ENCODE data around the gene KRTAP5-2.

KRTAP5-2 gene

DNA sequence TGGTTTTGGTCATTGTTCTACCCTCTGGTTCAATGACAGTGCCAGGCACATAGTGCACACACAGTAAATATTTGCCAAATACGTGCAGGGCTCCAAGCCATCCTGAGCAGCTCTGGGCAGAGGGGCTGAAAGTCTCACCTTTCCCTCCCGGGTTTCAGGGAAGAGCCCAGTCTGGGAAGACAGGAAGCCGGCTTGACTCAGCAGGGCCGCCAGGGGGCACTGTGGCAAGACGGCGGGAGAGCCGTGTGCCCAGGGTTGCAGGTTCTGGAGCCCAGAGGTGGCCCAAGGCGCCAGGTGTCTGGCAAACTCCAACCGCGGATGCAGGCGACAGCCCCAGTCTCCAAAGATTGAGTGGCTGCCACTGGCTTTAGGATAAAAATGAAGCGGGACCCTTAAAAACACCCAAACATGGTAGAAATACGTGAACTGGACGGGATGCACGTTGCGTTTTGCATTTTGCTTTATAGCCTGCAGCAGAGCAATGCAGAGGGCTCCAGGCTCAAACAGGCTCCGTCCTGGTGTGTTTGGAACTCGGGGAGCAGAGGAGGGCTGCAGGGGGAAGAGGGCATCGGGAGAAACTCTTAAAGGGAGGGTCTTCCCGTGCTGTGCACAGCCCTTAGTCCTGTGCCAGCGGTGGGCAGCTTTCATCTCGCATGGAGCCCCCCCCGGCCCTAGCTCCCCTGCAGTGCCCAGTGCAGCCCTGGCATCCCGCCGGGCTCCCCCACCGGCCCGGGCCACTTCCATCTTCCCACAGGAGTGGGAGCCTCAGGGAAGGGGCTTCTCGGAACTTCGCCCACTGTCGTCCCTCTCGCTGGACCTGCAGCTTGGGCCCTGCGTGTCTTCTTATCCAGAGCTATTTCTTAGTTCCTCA is 42.2 kb upstream of the KRTAP5-2 start:
- no peak overlapping the region for H3K27ac ChIP-seq

DNA sequence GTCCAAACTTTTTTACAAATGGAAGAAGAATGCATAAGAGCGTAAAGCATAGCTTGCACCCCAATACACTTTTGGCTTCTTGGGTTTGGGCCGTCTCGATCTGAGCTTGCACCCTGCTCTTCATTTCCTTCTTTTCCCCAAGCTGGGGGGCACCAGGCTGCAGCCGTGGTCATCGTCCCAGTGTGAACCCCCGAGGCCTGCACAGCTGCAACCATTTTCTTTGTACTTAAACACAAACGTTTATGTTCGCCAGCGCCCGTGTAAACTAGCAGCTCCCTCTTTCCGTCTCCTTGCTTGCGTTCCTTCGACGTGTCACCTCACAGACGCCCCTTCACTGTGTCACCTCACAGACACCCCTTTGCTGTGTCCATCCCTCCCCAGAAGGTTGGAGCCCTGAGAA is 41.6 kb upstream of the KRTAP5-2 start:
- TF ChIP-seq, protein P1, sequence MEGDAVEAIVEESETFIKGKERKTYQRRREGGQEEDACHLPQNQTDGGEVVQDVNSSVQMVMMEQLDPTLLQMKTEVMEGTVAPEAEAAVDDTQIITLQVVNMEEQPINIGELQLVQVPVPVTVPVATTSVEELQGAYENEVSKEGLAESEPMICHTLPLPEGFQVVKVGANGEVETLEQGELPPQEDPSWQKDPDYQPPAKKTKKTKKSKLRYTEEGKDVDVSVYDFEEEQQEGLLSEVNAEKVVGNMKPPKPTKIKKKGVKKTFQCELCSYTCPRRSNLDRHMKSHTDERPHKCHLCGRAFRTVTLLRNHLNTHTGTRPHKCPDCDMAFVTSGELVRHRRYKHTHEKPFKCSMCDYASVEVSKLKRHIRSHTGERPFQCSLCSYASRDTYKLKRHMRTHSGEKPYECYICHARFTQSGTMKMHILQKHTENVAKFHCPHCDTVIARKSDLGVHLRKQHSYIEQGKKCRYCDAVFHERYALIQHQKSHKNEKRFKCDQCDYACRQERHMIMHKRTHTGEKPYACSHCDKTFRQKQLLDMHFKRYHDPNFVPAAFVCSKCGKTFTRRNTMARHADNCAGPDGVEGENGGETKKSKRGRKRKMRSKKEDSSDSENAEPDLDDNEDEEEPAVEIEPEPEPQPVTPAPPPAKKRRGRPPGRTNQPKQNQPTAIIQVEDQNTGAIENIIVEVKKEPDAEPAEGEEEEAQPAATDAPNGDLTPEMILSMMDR (conservative IDR thresholded peaks at IDR 0.05) = no peak

More for the DNA sequence above, 42.2 kb upstream of the KRTAP5-2 start:
- TF ChIP-seq, protein P1 (conservative IDR thresholded peaks at IDR 0.05) = peak; percentile 78

DNA sequence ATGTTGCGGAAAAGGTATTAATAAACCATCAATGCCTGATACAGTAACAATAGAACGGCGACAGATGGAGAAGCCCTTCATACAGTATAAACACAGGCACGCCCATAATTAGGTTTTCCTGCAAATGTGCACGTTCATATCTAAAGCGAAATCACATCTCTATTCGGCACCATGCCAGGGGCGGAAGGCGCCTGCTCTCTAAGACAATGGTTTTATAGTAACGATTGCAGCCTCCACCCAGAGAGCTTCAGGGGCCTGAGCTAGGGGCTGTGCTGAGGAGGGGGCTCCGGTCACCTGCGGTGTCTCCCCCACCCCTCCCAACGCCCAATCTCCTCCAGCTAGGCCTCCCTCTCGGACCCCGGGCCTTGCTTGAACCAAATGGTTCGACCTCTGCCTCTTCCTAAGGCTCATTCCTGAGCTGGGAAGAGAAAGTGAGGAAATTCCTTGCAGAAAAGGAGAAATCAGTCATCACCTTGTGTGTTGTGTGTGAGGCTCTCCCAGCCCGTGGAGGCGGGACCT is 41.1 kb upstream of the KRTAP5-2 start:
- TF ChIP-seq, protein P1 (conservative IDR thresholded peaks at IDR 0.05) = no peak
- H3K27ac ChIP-seq = peak overlapping the region; percentile 37; the same call in 1 of the 2 replicates

More for the DNA sequence above, 41.6 kb upstream of the KRTAP5-2 start:
- peak overlapping the region; percentile 37; the same call in 1 of the 2 replicates for H3K27ac ChIP-seq

DNA sequence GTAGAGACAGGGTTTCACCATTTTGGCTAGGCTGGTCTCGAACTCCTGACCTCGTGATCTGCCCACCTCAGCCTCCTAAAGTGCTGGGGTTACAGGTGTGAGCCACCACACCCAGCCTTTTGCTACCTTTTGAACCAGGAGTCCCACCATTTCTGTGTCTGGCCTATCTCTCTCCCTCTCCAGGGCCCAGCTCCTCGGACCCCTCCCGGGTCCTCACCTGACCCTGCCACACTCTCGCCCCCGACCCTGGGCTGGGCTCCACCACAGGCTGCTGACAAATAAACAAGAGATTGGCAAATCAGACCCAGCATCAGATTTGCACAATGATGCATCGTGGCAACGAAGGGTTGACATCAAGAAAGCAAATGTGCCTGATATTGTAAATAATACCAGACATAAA is 40.2 kb upstream of the KRTAP5-2 start:
- TF ChIP-seq, protein P1 (conservative IDR thresholded peaks at IDR 0.05) = no peak
- no peak overlapping the region; the same call in 1 of the 2 replicates for H3K27ac ChIP-seq

DNA sequence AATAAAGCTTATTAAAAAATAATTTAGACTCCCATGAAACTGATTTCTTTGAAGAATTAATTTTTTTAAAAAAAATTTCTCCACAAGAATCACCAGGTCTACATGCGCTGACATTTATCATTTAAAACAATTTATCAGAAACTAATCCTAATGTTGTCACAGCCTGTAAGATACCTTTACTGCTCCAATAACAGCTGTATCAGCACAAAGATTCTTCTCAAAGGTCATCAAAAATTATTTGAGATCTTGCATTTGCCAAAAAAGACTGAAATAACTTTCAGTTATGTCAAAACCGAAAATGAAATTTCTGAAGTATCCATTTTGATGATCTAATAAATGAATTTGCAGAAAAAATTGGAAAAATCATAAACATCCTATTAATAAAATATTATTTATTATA is 39.5 kb upstream of the KRTAP5-2 start:
- H3K27ac ChIP-seq = no peak overlapping the region
- TF ChIP-seq, protein P1 (conservative IDR thresholded peaks at IDR 0.05) = no peak

DNA sequence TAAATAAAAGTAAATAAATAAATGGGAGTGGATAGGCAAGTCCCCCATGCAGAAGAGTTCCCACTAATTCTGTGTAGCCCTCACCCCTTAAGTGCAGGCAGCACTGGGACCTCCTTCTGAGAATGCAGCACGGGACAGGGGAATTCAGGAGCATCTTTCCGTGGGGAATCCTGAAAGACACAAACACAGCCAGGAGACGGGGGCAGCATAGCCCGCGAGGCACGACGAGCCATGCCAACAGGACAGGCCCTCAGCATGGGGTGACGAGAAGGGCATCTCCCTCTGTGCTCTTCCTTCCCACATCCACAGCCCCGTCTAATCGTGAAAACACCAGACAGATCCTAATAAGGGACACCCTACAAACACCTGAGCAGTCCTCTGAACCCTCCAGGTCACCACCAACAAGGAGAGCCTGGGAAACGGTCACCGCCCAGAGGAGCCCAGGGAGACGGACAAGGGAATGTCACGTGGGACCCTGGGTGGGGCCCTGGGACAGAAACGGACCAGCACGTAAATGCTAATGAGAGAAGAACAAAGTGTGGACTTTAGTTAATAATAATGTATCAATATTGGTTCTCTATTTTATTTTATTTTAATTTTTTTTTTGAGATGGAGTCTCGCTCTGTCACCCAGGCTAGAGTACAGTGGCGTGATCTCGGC is 38.3 kb upstream of the KRTAP5-2 start:
- no peak overlapping the region for H3K27ac ChIP-seq
- TF ChIP-seq, protein P1 (conservative IDR thresholded peaks at IDR 0.05) = no peak

DNA sequence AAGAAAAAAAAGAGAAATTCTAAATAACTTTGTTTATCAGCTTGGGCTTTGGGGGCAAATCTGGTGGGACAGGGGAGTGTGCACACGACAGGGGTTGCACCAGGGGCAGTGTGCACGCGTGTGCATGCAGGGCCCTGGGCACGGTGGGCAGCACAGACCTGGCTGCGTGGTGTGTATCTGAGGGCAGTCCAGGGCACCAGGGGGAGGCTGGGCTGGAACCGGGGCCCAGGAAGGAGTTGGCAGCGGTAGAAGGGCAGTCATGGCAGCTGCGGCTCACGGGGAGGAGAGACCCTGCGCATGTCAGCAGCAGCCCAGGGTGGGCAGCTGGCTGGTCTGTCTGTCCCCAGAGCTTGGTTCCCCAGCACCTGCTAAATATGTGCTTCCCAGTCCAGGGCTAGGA is 35.8 kb upstream of the KRTAP5-2 start:
- H3K27ac ChIP-seq = no peak overlapping the region
- TF ChIP-seq, protein P1 (conservative IDR thresholded peaks at IDR 0.05) = no peak
